GM19467 (cell line): Measurements from ENCODE around the gene HEPHL1.
"Not testable (repeated sequence)": the region's sequence is repeated elsewhere in the genome, so short reads cannot be mapped to it uniquely, and the experiment has no call there.

Experiments
- ATAC-seq: cut with Tn5 transposase; IDR thresholded peaks from one replicate; pipeline ENCODE4 v1.9.1; 2021; ENCODE audit warnings: mild to moderate bottlenecking, moderate library complexity; ENCODE audit not compliant: unreplicated experiment

Gene HEPHL1

DNA sequence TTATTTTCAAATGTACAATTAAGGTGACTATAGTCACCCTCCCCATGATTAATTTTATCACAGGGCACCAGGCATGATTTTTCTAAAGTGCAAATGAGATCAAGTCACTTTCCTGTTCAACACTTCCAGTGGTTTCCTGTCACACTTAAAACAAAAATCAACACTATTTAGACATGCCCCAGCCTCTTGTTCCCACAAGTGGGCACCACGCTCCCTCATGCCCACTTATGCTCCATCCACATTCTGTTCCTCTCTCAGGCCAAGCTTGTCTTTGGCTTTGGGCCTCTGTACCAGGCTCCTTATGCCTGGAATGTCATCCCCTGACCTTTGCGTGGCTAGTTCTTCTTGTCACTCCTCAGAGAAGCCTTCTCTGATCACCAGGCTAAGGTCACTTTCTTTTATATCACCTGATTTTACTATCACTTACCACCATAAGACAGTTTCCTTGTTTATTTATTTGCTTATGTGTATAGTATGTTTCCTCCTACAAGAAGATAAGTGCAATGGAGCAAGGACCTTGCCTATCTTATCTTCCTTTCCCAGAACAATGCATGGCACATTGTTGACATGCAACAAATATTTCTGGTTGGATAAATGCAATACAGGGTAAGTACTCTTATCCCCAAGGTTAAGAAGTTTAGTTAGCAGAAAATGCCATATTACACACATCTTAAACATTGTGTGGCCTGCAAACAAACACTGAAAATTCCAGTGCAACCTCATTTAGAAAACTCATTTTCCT is 56.6 kb downstream of the HEPHL1 start:
- no peak for ATAC-seq

- ATAC-seq = no peak
Observed at GRCh38 chr11:94084164-94084563, 63.0 kb downstream of the HEPHL1 start.

DNA sequence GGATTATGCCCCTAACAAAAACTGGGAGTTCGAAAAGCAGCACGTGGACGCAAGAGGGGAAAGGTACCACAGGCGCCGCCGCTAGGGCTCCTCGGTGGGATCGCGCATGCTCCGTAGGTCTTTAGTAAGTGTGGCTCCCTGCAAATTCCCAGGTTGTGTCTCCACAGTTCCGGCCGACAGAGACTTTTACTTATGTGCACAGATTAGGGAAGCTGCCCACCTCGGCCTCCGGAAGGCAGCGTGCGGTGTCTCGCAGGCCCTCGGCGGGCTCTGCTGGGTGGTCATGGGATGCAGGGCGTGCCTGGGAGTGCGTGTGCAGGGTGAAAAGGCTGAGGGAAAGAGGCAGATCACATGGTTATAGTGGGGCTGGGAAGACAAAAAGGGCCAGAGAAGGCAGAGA is 67.8 kb downstream of the HEPHL1 start:
- ATAC-seq = no peak

DNA sequence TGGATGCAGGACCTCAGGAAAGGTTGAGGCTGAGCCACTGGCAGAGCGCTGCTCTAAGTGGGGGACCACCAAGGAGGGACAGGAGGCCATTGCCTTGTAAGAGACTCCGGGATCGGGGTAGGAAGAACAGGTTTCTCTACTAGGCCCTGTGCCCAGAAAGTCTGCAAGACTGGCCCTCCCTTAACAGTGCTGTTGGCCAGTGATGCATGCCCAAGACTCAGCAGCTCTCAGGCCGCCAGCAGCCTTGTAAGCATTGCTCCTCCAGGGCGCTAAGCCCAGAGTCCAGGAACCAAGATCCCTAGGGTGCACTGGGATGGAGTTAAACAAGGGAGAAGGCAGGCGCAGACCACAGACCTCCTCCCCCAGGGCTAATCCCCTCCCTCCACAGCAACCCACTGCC is 68.2 kb downstream of the HEPHL1 start:
- ATAC-seq = no peak

- no peak for ATAC-seq
Observed at GRCh38 chr11:94090401-94090800, 69.2 kb downstream of the HEPHL1 start.

GRCh38 chr11:94091091-94091490 is 69.9 kb downstream of the HEPHL1 start:
- ATAC-seq = no peak

DNA sequence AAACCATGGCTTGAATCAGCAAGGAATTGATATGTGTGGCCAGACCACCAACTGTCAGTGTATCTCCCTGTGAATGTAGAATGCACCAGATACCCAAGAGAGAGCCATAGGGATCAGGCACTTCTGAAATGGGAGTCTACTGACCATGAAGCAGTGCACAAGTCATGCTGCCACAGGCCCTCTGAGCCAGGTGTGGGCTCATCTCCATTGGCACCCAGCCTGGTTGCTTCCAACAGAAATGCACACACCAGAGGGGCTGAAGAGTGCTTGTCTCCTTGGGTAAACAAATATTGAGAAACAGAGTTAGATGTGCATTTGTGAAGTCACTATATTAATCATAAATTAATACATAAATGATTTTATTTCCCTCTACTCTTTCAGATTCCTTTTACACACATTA is 79.1 kb downstream of the HEPHL1 start:
- ATAC-seq = no peak

- no peak for ATAC-seq
Observed at GRCh38 chr11:94103471-94103870, 82.3 kb downstream of the HEPHL1 start.

GRCh38 chr11:94104734-94105133 is 83.6 kb downstream of the HEPHL1 start:
- no peak for ATAC-seq

DNA sequence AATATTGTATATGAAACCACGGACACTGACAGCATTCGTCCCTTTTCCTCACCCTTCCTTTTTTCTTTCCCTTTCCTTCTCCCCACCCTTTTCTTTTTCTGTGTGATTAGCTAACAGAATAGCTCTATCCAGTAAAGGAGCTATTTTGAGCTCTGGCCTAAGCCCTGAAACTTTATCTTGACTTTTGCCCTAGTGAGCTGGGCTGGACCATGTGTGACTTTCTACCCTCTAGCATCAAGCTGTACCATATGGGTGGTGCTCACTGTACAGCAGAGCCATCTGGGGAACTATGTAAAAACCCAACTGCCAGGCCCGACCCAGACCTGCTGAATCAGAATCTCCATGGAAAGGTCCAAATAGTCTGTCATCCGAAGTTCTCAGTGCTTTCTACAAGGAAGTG is 85.6 kb downstream of the HEPHL1 start:
- ATAC-seq = no peak

GRCh38 chr11:94107363-94107762 is 86.2 kb downstream of the HEPHL1 start:
- ATAC-seq = no peak

DNA sequence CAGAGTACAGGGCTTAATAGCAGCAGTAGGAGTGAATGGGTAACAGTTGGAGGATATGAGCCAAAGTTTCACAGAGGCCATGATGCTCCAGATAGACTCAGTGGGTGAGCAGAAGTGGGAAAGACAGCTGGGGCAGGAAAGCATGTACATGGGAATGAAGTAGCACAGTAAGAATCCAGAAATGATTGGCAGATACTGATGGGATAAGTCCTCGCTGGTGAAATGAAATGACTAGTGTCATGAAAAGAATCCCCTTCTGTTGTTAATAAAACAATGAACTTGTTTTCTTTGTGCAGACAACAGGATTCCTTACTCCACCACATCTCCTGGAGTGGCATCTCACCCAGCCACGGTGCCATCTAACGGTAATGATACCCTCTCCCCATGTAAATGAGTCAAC is 90.1 kb downstream of the HEPHL1 start:
- ATAC-seq = no peak

DNA sequence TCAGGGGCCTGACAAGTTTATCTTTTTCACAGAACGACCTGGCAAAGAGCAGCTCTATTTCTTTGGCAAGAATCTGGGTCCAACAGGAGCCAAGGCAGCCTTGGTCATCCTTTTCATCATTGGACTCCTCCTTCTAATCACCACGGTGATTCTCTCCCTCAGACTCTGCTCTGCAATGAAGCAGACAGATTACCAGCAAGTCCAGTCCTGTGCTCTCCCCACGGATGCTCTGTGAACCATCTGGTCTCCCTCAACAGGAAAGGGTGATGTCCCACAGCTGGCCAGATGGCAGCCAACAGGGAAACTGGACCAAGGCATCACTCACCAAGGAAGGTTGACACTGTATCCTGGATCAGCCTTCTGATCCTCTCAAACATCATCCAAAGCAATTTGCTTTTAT is 90.5 kb downstream of the HEPHL1 start:
- no peak for ATAC-seq

DNA sequence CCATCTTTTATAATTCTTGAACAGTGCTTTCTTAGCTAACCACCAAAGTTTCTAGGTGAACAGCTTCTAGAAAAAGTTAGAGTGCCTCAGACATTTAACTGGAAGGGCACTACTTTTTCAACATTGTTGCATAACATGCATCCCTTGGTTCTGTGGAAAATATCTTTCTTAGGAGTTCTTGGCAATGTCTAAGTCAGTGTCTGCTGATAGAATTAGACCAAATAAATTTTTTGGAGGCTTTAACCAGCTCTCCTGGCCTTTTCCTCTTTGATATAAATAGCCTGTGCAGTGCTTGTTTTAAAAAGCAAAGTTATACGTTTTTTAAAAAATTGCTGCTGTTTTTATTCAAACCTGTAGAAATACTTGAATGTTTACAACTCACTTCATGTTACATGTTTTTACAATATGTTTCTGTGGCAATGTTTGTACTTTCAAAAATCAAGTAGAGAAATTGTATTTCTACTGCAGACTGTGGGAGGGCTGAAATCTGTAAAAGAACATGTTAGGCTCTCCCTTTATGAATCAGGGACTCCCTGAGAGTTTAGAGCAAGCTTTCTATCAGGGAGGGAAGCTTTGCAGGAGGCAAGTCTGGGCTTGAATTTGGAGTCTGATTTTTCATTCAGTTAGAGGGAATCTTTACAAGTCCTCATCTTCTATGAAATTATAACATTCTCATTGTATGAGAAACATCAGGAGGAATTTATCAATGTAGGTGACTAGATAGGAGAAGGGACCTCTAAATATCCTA is 91.2 kb downstream of the HEPHL1 start:
- no peak for ATAC-seq

GRCh38 chr11:94117197-94117574 is 96.0 kb downstream of the HEPHL1 start:
- ATAC-seq = no peak

- no peak for ATAC-seq
Observed at GRCh38 chr11:94117871-94118270, 96.7 kb downstream of the HEPHL1 start.

- not testable (repeated sequence) for ATAC-seq
Observed at GRCh38 chr11:94119676-94120075, 98.5 kb downstream of the HEPHL1 start.

GRCh38 chr11:94120516-94120915 is 99.4 kb downstream of the HEPHL1 start:
- not testable (repeated sequence) for ATAC-seq

GRCh38 chr11:94120946-94121345 is 99.8 kb downstream of the HEPHL1 start:
- no peak for ATAC-seq

DNA sequence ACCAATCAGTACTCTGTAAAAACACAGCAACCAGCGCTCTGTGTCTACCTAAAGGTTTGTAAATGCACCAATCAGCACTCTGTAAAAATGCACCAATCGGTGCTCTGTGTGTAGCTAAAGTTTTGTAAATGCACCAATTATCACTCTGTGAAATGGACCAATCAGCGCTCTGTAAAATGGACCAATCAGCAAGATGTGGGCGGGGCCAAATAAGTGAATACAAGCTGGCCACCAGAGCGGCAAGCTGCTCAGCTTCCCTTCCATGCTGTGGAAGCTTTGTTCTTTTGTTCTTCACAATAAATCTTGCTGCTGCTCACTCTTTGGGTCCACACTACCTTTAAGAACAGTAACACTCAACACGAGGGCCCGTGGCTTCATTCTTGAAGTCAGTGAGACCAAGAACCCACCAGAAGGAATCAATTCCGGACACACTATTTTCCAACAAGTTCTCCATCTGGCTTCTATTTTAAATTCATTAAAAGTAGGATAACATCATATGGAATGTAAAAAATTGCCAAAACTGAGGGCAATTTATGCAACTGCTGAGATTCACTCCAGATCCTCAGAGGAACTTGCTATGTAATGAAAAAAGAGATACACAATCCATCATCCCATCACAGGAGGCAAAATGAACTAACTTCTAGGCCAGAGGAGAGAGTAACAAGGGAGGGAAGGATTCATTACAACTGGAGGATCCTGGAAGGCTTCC is 104.4 kb downstream of the HEPHL1 start:
- ATAC-seq = no peak

GRCh38 chr11:94127638-94128037 is 106.5 kb downstream of the HEPHL1 start:
- ATAC-seq = no peak

DNA sequence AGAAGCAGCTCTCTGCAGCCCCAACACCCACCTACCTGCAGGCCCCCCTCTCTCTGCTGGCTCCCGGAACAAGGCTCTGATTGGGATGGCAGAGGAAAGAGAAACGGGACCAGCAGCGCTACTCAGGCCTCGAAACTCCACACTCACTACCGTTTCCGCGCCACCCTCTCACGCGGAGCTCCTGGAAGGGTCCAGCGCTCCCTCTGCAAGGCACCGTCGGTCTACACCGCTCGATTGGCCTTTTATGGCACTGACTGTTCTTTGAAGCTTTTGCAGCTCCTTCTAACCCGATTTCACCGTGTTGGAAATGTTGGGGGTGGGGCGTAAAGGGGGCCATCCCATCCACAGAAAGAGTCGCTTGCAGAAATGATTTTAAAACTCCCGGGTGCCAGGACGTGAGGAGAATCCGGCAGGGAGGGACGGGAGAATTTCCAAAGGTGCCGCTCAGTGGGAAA is 107.2 kb downstream of the HEPHL1 start:
- ATAC-seq = peak; percentile 15
